Sigmoid colon (tissue), 4 donors: Measurements from ENCODE around the gene CST8.

Experiments
- EP300 ChIP-seq, 4 donors: sonication (generic); formaldehyde crosslinking; IDR thresholded peaks; one replicate each; pipeline ENCODE4 v1.6.1; 2017; ENCODE audit warnings: antibody characterized with exemption in 4 of 4
- POLR2A ChIP-seq, 2 donors: fragments of 450-650 bp; IDR thresholded peaks; one replicate each; pipeline ENCODE4 v1.6.1; 2016; ENCODE audit warnings: antibody characterized with exemption in 2 of 2, mild to moderate bottlenecking in 2 of 2, moderate library complexity in 2 of 2
- POLR2AphosphoS5 ChIP-seq, 4 donors: sonication (generic); formaldehyde crosslinking; IDR thresholded peaks; one replicate each; pipeline ENCODE4 v1.6.1; 2017; ENCODE audit warnings: antibody characterized with exemption in 4 of 4
- TF ChIP-seq, protein P1 (sequence below), 4 experiments: fragments of 450-650 bp in 3 of 4; fragments of 200-600 bp in 1 of 4; IDR thresholded peaks; one replicate each; pipeline ENCODE4 v1.5.1; 2016 to 2019; ENCODE audit warnings: antibody characterized with exemption in 4 of 4, mild to moderate bottlenecking in 3 of 4, moderate library complexity in 2 of 4

DNA sequence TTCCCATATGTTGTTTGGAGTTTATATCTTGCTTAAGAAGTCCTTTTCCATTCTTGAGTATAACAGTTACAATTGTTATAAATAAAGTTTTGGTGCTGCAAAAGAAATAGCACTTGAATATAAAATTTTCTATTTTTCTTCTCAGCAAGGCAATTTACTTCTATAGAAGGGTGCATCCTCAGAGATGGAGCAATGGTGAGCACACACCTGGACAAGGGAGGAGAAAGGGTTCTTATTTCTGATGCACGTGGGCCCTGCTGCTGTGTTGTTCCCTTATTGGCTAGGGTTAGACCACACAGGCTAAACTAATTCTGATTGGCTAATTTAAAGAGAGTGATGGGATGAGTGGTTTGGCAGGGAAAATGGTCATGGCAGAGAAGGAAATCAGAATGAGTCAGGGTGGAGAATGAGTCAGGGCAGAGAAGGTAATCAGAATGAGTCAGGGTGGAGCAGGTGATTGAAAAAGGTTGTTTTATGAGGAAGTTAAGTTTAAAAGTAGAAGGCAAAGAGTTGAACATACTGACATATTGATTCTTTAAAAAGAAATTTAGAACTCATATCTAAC is 38.0 kb downstream of the CST8 start:
- TF ChIP-seq POLR2AphosphoS5 (IDR thresholded peaks at IDR 0.05) (no peak), EP300 (IDR thresholded peaks at IDR 0.05) (no peak), POLR2A (IDR thresholded peaks at IDR 0.05) (no peak)
- TF ChIP-seq, protein P1, sequence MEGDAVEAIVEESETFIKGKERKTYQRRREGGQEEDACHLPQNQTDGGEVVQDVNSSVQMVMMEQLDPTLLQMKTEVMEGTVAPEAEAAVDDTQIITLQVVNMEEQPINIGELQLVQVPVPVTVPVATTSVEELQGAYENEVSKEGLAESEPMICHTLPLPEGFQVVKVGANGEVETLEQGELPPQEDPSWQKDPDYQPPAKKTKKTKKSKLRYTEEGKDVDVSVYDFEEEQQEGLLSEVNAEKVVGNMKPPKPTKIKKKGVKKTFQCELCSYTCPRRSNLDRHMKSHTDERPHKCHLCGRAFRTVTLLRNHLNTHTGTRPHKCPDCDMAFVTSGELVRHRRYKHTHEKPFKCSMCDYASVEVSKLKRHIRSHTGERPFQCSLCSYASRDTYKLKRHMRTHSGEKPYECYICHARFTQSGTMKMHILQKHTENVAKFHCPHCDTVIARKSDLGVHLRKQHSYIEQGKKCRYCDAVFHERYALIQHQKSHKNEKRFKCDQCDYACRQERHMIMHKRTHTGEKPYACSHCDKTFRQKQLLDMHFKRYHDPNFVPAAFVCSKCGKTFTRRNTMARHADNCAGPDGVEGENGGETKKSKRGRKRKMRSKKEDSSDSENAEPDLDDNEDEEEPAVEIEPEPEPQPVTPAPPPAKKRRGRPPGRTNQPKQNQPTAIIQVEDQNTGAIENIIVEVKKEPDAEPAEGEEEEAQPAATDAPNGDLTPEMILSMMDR (IDR thresholded peaks at IDR 0.05): no peak
